Lower lobe of right lung (tissue), 2 donors: ENCODE results near the gene TCHH. TPM values are rescaled to one million over a fixed set of nuclear protein-coding genes. Genes with fewer than 3 reads are reported as not detected.
"Not testable (repeated sequence)": the region's sequence is repeated elsewhere in the genome, so short reads cannot be mapped to it uniquely, and the experiment has no call there.

Source experiments
- ATAC-seq, 2 donors: fragments of 200-7000 bp; cut with Tn5 transposase; one replicate each; pipeline ENCODE4 v1.9.1; 2020 to 2022; ENCODE audit warnings: mild to moderate bottlenecking in 2 of 2, moderate library complexity in 2 of 2
- DNase-seq: peaks from one replicate; pipeline ENCODE4 v3.0.0-alpha.2; 2020
- H3K27ac ChIP-seq: fragments of 200-600 bp; one replicate; pipeline ENCODE4 v1.8.0; 2022
- H3K27me3 ChIP-seq: fragments of 200-600 bp; one replicate; pipeline ENCODE4 v1.8.0; 2022; ENCODE audit warnings: low read depth
- H3K36me3 ChIP-seq: fragments of 200-600 bp; one replicate; pipeline ENCODE4 v1.8.0; 2022; ENCODE audit warnings: mild to moderate bottlenecking
- H3K4me1 ChIP-seq: fragments of 200-600 bp; one replicate; pipeline ENCODE4 v1.8.0; 2022
- H3K4me3 ChIP-seq: fragments of 200-600 bp; one replicate; pipeline ENCODE4 v1.8.0; 2022; ENCODE audit warnings: mild to moderate bottlenecking
- H3K9me3 ChIP-seq: fragments of 200-600 bp; one replicate; pipeline ENCODE4 v1.8.0; 2022
- intact Hi-C: fragments of 100-400 bp; cut with DNase I; formaldehyde crosslinking; loops from one replicate; pipeline ENCODE4 v1.11.0; 2022
- total RNA-seq: library from RNA; stranded (reverse); fragmentation: NEBNext Ultra II Directional; extraction: Animal tissue kit (Norgen Biotek cat#: 25700); gene quantifications from one replicate; pipeline ENCODE4 v1.2.1, GENCODE V29; 2021
- TF ChIP-seq, protein P1 (sequence below): fragments of 200-600 bp; IDR thresholded peaks from one replicate; pipeline ENCODE4 v1.8.0; 2022; ENCODE audit warnings: antibody characterized with exemption, mild to moderate bottlenecking
- donor health status: DM: no; HTN: yes; CAD: no; lungs with severe emphysema.

TCHH gene
- total RNA-seq, 1 donor from 2014 or later, result 0.15 TPM

DNA sequence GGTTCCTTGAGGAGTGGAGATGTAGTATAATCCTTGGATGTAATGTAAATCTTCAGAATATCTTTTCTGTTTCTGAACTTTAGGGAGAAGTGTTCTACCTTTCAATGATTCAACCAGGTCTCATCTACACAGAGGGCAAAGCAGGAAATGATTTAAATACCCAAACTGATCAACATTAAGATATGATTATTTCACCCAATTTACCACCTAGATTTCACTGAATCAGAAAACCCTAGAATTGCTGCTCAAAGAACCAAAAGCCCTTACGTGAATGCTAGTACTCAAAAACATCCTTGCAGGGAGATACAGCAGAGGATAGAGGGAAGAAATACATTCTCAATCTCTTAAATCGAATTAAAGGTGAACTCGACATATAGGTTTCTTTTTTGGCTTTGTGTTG, 38.8 kb upstream of the TCHH start:
- intact Hi-C loops, result no loop called here
- TF ChIP-seq, protein P1, sequence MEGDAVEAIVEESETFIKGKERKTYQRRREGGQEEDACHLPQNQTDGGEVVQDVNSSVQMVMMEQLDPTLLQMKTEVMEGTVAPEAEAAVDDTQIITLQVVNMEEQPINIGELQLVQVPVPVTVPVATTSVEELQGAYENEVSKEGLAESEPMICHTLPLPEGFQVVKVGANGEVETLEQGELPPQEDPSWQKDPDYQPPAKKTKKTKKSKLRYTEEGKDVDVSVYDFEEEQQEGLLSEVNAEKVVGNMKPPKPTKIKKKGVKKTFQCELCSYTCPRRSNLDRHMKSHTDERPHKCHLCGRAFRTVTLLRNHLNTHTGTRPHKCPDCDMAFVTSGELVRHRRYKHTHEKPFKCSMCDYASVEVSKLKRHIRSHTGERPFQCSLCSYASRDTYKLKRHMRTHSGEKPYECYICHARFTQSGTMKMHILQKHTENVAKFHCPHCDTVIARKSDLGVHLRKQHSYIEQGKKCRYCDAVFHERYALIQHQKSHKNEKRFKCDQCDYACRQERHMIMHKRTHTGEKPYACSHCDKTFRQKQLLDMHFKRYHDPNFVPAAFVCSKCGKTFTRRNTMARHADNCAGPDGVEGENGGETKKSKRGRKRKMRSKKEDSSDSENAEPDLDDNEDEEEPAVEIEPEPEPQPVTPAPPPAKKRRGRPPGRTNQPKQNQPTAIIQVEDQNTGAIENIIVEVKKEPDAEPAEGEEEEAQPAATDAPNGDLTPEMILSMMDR, result no peak
- DNase-seq, result no peak

DNA sequence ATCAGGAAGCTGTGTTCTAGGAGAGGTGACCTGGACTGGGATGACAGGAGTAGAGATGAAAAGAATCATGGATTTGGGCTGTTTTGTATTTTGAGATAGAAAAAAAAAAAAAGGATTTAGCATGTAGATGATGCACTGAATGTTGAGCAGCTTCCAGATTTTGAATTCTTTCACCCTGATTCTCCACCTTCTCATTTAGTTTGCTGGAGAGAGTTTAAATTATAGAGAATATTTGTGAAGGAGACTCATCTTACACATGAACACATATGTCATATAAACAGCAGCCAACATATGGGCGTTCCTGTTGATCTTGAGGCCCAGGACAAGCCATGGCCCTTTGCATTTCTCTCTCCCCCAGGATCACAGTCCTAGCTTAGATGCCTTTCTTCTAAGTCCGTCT, 36.4 kb upstream of the TCHH start:
- Histone ChIP-seq H3K27ac (no peak overlapping the region), H3K36me3 (no peaks in the 10 kb centered on the region), H3K4me3 (no peak overlapping the region), H3K27me3 (no peaks in the 10 kb centered on the region), H3K9me3 (peaks cover 7% of the 10 kb centered on the region), H3K4me1 (no peaks in the 10 kb centered on the region)
- intact Hi-C loops, result no loop called here
- ATAC-seq (no peak), DNase-seq (no peak)
- TF ChIP-seq, protein P1, result no peak

More for the DNA sequence above, 38.8 kb upstream of the TCHH start:
- Histone ChIP-seq H3K9me3 (no peaks in the 10 kb centered on the region), H3K27me3 (no peaks in the 10 kb centered on the region), H3K4me3 (no peak overlapping the region), H3K4me1 (no peaks in the 10 kb centered on the region), H3K36me3 (no peaks in the 10 kb centered on the region), H3K27ac (no peak overlapping the region)
- no peak for ATAC-seq

DNA sequence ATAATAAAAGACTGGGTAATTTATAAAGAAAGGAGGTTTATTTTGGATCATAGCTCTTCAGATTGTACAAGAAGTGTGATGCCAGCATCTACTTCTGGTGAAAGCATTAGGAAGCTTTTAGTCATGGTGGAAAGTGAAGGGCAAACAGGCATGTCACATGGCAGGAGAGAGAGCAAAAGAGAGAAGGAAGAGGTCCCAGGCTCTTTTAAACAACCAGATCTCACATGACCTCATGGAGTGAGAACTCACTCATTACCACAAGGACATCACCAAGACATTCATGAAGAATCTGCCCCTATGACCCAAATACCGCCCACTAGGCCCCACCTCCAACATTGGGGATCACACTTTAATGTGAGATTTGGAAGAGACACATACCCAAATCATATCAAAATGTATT, 33.7 kb upstream of the TCHH start:
- Histone ChIP-seq H3K36me3 (no peaks in the 10 kb centered on the region), H3K4me3 (no peak overlapping the region), H3K4me1 (no peaks in the 10 kb centered on the region), H3K27ac (no peak overlapping the region), H3K9me3 (peaks cover 7% of the 10 kb centered on the region), H3K27me3 (no peaks in the 10 kb centered on the region)
- intact Hi-C loops, result no loop called here
- no peak for DNase-seq
- TF ChIP-seq, protein P1, result no peak
- ATAC-seq, result no peak

DNA sequence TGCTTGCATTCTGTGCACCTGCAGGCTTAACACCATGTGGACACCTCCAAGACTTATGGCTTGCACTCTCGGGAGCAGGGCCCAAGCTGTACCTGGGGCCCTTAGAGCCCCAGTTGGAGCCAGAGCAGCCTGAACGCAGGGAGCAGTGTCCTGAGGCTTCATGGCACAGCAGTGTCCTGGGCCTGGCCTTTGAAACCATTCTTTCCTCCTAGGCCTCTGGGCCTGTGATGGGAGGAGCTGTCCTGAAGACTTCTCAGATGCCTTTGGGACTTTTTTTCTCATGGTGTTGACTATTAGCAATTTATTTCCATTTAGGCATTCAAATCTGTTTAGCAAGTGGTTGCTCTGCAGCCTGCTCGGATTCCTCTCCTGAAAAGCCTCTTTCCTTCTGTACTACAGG, 32.8 kb upstream of the TCHH start:
- Histone ChIP-seq H3K27me3 (no peaks in the 10 kb centered on the region), H3K4me1 (no peaks in the 10 kb centered on the region), H3K4me3 (no peak overlapping the region), H3K9me3 (peaks cover 7% of the 10 kb centered on the region), H3K27ac (no peak overlapping the region), H3K36me3 (no peaks in the 10 kb centered on the region)
- DNase-seq (no peak), ATAC-seq (no peak)
- TF ChIP-seq, protein P1, result no peak
- intact Hi-C loops, result no loop called here

DNA sequence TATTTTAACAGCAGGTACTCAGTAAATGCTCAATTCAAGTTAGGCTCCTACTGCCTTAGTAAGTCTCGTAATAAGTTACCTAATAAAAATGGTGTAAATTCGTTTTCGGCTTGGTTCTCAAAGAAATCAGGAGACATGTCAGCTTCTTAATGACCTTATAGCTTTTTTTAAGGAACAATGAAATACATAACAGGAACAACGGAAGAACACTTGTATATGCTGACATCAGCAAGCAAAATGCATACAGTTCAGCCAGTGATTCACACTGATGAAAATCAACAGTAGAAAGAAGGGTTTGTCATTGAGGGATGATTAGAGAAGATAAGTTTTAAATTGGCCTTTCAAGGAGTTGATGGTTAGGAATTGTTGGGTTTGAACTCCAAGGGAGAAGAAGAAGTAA, 30.5 kb upstream of the TCHH start:
- intact Hi-C loops, result no loop called here
- Histone ChIP-seq H3K27me3 (peaks cover 7% of the 10 kb centered on the region), H3K36me3 (no peaks in the 10 kb centered on the region), H3K4me1 (no peaks in the 10 kb centered on the region), H3K27ac (no peak overlapping the region), H3K4me3 (no peak overlapping the region), H3K9me3 (peaks cover 7% of the 10 kb centered on the region)
- DNase-seq (no peak), ATAC-seq (no peak)
- TF ChIP-seq, protein P1, result no peak

DNA sequence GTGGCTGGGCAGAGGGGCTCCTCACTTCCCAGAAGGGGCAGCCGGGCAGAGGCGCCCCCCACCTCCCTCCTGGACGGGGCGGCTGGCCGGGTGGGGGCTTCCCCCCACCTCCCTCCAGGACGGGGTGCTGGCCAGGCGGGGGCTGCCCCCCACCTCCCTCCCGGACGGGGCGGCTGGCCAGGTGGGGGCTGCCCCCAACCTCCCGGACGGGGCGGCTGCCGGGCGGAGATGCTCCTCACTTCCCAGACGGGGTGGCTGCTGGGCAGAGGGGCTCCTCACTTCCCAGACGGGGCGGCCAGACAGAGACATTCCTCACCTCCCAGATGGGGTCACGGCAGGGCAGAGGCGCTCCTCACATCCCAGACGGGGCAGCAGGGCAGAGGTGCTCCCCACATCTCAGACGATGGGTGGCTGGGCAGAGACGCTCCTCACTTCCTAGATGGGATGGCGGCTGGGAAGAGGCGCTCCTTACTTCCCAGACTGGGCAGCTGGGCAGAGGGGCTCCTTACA, 29.5 kb upstream of the TCHH start:
- not testable (repeated sequence) for DNase-seq, H3K36me3 ChIP-seq

More for the DNA sequence above, 29.5 kb upstream of the TCHH start:
- H3K27me3 ChIP-seq, H3K4me3 ChIP-seq, H3K9me3 ChIP-seq, H3K4me1 ChIP-seq, H3K27ac ChIP-seq, ATAC-seq, intact Hi-C loops: not testable (repeated sequence)
